Left lung (tissue), 10 donors: ENCODE results near the gene DHRS13. TPM values are rescaled to one million over a fixed set of nuclear protein-coding genes. Genes with fewer than 3 reads are reported as not detected.
"Not testable (repeated sequence)": the region's sequence is repeated elsewhere in the genome, so short reads cannot be mapped to it uniquely, and the experiment has no call there.

Experiments used
- ATAC-seq: fragments of 200-7000 bp; cut with Tn5 transposase; one replicate; pipeline ENCODE4 v1.9.1; 2020; ENCODE audit warnings: moderate library complexity
- DNase-seq, 4 donors: peaks; one replicate each; pipeline ENCODE4 v3.0.0-alpha.2; 2013 to 2020
- H3K27ac ChIP-seq, 2 donors: fragments of 200-600 bp; sonication (generic) in 1 of 2; one replicate each; pipeline versions ENCODE4 v1.5.0 to v1.8.0; 2020 to 2021
- H3K27me3 ChIP-seq, 2 donors: fragments of 200-600 bp; sonication (generic) in 1 of 2; one replicate each; pipeline versions ENCODE4 v1.5.0 to v1.8.0; 2020 to 2021
- H3K36me3 ChIP-seq, 2 donors: fragments of 200-600 bp; sonication (generic) in 1 of 2; one replicate each; pipeline versions ENCODE4 v1.5.0 to v1.8.0; 2020 to 2021
- H3K4me1 ChIP-seq, 2 donors: fragments of 200-600 bp; one replicate each; pipeline ENCODE4 v1.8.0; 2021
- H3K4me3 ChIP-seq, 2 donors: fragments of 200-600 bp; sonication (generic) in 1 of 2; one replicate each; pipeline versions ENCODE4 v1.5.0 to v1.8.0; 2020 to 2021; ENCODE audit warnings: mild to moderate bottlenecking in 1 of 2
- H3K9me3 ChIP-seq, 2 donors: fragments of 200-600 bp; sonication (generic) in 1 of 2; one replicate each; pipeline versions ENCODE4 v1.5.0 to v1.8.0; 2020 to 2021
- CTCF ChIP-seq, 2 donors: fragments of 200-600 bp; sonication (generic) in 1 of 2; IDR thresholded peaks; one replicate each; pipeline versions ENCODE4 v1.5.0 to v1.8.0; 2021; ENCODE audit warnings: antibody characterized with exemption in 2 of 2
- intact Hi-C, 2 donors: fragments of 100-400 bp; cut with DNase I; formaldehyde crosslinking; loops; one replicate each; pipeline versions ENCODE4 v1.11.2 to v1.14.2; 2022
- polyA plus RNA-seq, 6 donors: library from polyadenylated mRNA; unstranded; fragments of 120-200 nt; gene quantifications; one replicate each; pipeline ENCODE4 v1.2.1, GENCODE V29; 2013; ENCODE audit not compliant: insufficient read length in 6 of 6
- total RNA-seq, 2 donors: library from RNA; stranded (reverse); fragmentation: NEBNext Ultra II Directional; extraction: Animal tissue kit (Norgen Biotek cat#: 25700); gene quantifications; one replicate each; pipeline ENCODE4 v1.2.1, GENCODE V29; 2021
- donor health status: DM: no; HTN: yes; CAD: no.
- donor health status: DM: no; HTN: no; CAD: no.

Gene DHRS13
- total and polyA plus RNA-seq, 8 donors = 5.2 to 16.9 (median 7.0) TPM

GRCh38 chr17:28906706-28907438 is 4.0 kb upstream of the DHRS13 start:
- H3K27ac ChIP-seq = no peak overlapping the region
- H3K9me3 ChIP-seq = no peaks in the 10 kb centered on the region
- no peak for TF ChIP-seq CTCF (IDR thresholded peaks at IDR 0.05)
- peaks cover 15 to 39% of the 10 kb centered on the region in 2 donors for H3K4me1 ChIP-seq
- H3K4me3 ChIP-seq = no peak overlapping the region
- no peaks in the 10 kb centered on the region for H3K27me3 ChIP-seq
- H3K36me3 ChIP-seq = peaks cover 0 to 67% of the 10 kb centered on the region in 2 donors
- intact Hi-C loops = no loop called here
- ATAC-seq = no peak
- peak in 1 of 4 donors; percentile 20 for DNase-seq

- no peak for TF ChIP-seq CTCF (IDR thresholded peaks at IDR 0.05)
- H3K36me3 ChIP-seq = peaks cover 0 to 61% of the 10 kb centered on the region in 2 donors
- no peak overlapping the region for H3K27ac ChIP-seq
- H3K9me3 ChIP-seq = no peaks in the 10 kb centered on the region
- no peaks in the 10 kb centered on the region for H3K27me3 ChIP-seq
- no peak for ATAC-seq
- peak in 1 of 4 donors; percentile 20 for DNase-seq
- intact Hi-C loops = no loop called here
- H3K4me1 ChIP-seq = peaks cover 15 to 42% of the 10 kb centered on the region in 2 donors
- H3K4me3 ChIP-seq = no peak overlapping the region
Observed at GRCh38 chr17:28906276-28906675, 3.4 kb upstream of the DHRS13 start.

GRCh38 chr17:28904800-28905199 is 1.9 kb upstream of the DHRS13 start:
- ATAC-seq = no peak
- peaks cover 15 to 47% of the 10 kb centered on the region in 2 donors for H3K4me1 ChIP-seq
- no peak for TF ChIP-seq CTCF (IDR thresholded peaks at IDR 0.05)
- DNase-seq = no peak
- intact Hi-C loops = loop anchor here in 1 of 2 donors (5.0 kb wide), 1 partner anchor 142 kb away; no protein-coding TSS in a partner anchor
- H3K9me3 ChIP-seq = no peaks in the 10 kb centered on the region
- peaks cover 0 to 46% of the 10 kb centered on the region in 2 donors for H3K36me3 ChIP-seq
- no peaks in the 10 kb centered on the region for H3K27me3 ChIP-seq
- no peak overlapping the region for H3K27ac ChIP-seq
- H3K4me3 ChIP-seq = no peak overlapping the region

GRCh38 chr17:28903546-28903841 is 615 bp upstream of the DHRS13 start:
- intact Hi-C loops = loop anchor here in 1 of 2 donors (5.0 kb wide), 1 partner anchor 141 kb away; no protein-coding TSS in a partner anchor
- H3K36me3 ChIP-seq = peaks cover 0 to 33% of the 10 kb centered on the region in 2 donors
- H3K27me3 ChIP-seq, DNase-seq, ATAC-seq, H3K4me3 ChIP-seq, H3K9me3 ChIP-seq: not testable (repeated sequence)
- H3K27ac ChIP-seq = peak overlapping the region in 1 of 2 donors; percentile 92
- H3K4me1 ChIP-seq = peaks cover 7 to 47% of the 10 kb centered on the region in 2 donors

- Histone ChIP-seq H3K4me3 (peak overlapping the region; percentile 54 to 79), H3K36me3 (peaks cover 0 to 19% of the 10 kb centered on the region in 2 donors), H3K4me1 (peaks cover 6 to 46% of the 10 kb centered on the region in 2 donors), H3K9me3 (no peaks in the 10 kb centered on the region), H3K27ac (peak overlapping the region; percentile 87 to 92), H3K27me3 (no peaks in the 10 kb centered on the region)
- ATAC-seq (peak; percentile 42), DNase-seq (peak in 3 of 4 donors; percentile 35 to 88 (median 55))
- TF ChIP-seq CTCF (IDR thresholded peaks at IDR 0.05) = no peak
- intact Hi-C loops = loop anchor here in 1 of 2 donors (5.0 kb wide), 1 partner anchor 140 kb away; no protein-coding TSS in a partner anchor
Observed at GRCh38 chr17:28901866-28902818, 737 bp downstream of the DHRS13 start.
